Activated CD8-positive, alpha-beta T cell treated with anti-CD3 and anti-CD28 coated beads, Interleukin-2, amount 10 ng/mL, durations not matched to agents 7 days and 5 days (primary cell): ENCODE data around the gene EMILIN2. TPM values are rescaled to one million over a fixed set of nuclear protein-coding genes. Genes with fewer than 3 reads are reported as not detected.
"Not testable (repeated sequence)": the region's sequence is repeated elsewhere in the genome, so short reads cannot be mapped to it uniquely, and the experiment has no call there.

Source experiments
- ATAC-seq: fragments of 150-1000 bp; cut with Tn5 transposase; one replicate; pipeline ENCODE4 v1.10.0; 2021; ENCODE audit warnings: moderate library complexity
- CTCF ChIA-PET: fragments of 350-600 bp; sonication (Branson Sonifier 250); formaldehyde crosslinking; loops from one replicate; lab custom pipeline; 2021; ENCODE audit warnings: antibody characterized with exemption; lab: Charles Lee
- POLR2A ChIA-PET: fragments of 350-600 bp; sonication (Branson Sonifier 250); formaldehyde crosslinking; loops from one replicate; lab custom pipeline; 2021; ENCODE audit warnings: antibody characterized with exemption; lab: Charles Lee
- DNase-seq: peaks from one replicate; pipeline ENCODE4 v3.0.0-alpha.2; 2020
- H3K27ac Mint-ChIP-seq: one replicate; pipeline ENCODE4 v1.8.0; 2021; ENCODE audit warnings: mild to moderate bottlenecking, mixed read lengths
- H3K27me3 Mint-ChIP-seq: one replicate; pipeline ENCODE4 v1.8.0; 2021; ENCODE audit warnings: low read depth, mixed read lengths
- H3K36me3 Mint-ChIP-seq: one replicate; pipeline ENCODE4 v1.8.0; 2021; ENCODE audit warnings: low read depth, mixed read lengths
- H3K4me1 Mint-ChIP-seq: one replicate; pipeline ENCODE4 v1.8.0; 2021; ENCODE audit warnings: low read depth, mixed read lengths
- H3K4me3 Mint-ChIP-seq: one replicate; pipeline ENCODE4 v1.8.0; 2021; ENCODE audit warnings: mild to moderate bottlenecking, mixed read lengths
- H3K9me3 Mint-ChIP-seq: one replicate; pipeline ENCODE4 v1.8.0; 2022; ENCODE audit warnings: mixed read lengths; ENCODE audit not compliant: insufficient read depth
- total RNA-seq, 2 experiments: library from RNA; stranded (reverse); gene quantifications; one replicate each; pipeline ENCODE4 v1.2.3, GENCODE V29; 2021

The EMILIN2 gene
- total RNA-seq, 2 experiments from 2014 or later: 32.7 to 34.6 TPM

DNA sequence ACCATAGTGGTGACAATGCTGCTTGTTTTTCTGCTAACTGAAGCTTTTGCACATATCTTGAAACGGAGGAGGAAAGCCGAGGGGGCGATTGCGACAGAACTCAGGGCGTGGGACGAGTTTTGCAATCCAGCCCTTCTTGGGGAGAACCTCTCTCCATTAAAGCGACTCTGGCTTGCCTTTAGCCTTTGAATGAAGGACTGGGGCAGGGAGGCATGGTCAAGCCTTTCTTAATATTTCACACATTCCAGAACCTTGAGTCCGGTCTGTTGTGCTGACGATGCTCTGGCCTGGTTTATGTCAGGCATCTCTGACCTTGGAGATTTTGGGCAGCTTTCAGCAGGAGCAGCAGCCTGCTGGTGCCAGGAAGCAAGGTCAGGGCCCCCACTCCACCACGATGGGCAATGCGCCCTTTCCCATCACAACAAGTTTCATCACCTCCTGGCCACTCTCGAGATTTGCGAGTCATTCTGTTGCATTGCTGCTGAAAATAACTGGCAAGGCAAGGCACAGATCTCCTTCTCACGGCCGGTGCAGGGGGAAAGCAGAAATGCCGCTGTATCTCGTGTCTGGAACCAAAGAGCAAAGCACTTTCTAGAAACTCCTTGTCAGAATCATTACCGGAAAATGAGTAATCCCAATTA is 10.8 kb downstream of the EMILIN2 start:
- H3K4me3 Mint-ChIP-seq: no peak overlapping the region
- ChIA-PET CTCF (no interaction called here), POLR2A (no interaction called here)
- H3K27ac Mint-ChIP-seq: no peak overlapping the region
- H3K27me3 Mint-ChIP-seq: peaks cover 25% of the 10 kb centered on the region
- peaks cover 5% of the 10 kb centered on the region for H3K9me3 Mint-ChIP-seq
- DNase-seq (no peak), ATAC-seq (no peak)
- peaks cover 2% of the 10 kb centered on the region for H3K4me1 Mint-ChIP-seq
- H3K36me3 Mint-ChIP-seq: peaks cover 1% of the 10 kb centered on the region

- H3K4me1 Mint-ChIP-seq, POLR2A ChIA-PET, H3K36me3 Mint-ChIP-seq, H3K9me3 Mint-ChIP-seq, DNase-seq, ATAC-seq, H3K27ac Mint-ChIP-seq, CTCF ChIA-PET, H3K4me3 Mint-ChIP-seq: not testable (repeated sequence)
- peaks cover 35% of the 10 kb centered on the region for H3K27me3 Mint-ChIP-seq
These were observed 13.6 kb downstream of the EMILIN2 start for GRCh38 chr18:2860397-2860796.

GRCh38 chr18:2863997-2864396 is 17.2 kb downstream of the EMILIN2 start:
- CTCF ChIA-PET: not testable (repeated sequence)

DNA sequence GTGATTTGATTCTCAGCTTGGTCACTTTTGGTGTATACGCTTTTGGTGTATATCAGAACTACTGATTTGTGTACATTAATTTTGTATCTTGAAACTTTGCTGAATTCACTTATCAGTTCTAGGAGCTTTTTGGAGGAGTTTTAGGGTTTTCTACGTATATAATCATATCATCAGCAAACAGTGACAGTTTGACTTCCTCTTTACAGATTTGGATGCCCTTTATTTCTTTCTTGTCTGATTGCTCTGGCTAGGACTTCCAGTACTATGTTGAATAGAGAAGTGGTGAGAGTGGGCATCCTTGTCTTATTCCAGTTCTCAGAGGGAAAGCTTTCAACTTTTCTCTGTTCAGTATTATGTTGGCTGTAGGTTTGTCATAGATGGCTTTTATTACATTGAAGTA is 19.7 kb downstream of the EMILIN2 start:
- H3K4me1 Mint-ChIP-seq, ATAC-seq, POLR2A ChIA-PET, DNase-seq, H3K9me3 Mint-ChIP-seq, H3K4me3 Mint-ChIP-seq, H3K27ac Mint-ChIP-seq, CTCF ChIA-PET, H3K36me3 Mint-ChIP-seq: not testable (repeated sequence)
- peaks cover 24% of the 10 kb centered on the region for H3K27me3 Mint-ChIP-seq

More at GRCh38 chr18:2863997-2864396, 17.2 kb downstream of the EMILIN2 start:
- DNase-seq, H3K27ac Mint-ChIP-seq, H3K36me3 Mint-ChIP-seq, ATAC-seq, H3K4me3 Mint-ChIP-seq, H3K4me1 Mint-ChIP-seq, H3K9me3 Mint-ChIP-seq, POLR2A ChIA-PET: not testable (repeated sequence)
- peaks cover 28% of the 10 kb centered on the region for H3K27me3 Mint-ChIP-seq

- Mint-ChIP-seq H3K27ac (no peak overlapping the region), H3K9me3 (no peaks in the 10 kb centered on the region), H3K4me1 (no peaks in the 10 kb centered on the region), H3K27me3 (peaks cover 12% of the 10 kb centered on the region), H3K36me3 (peaks cover 5% of the 10 kb centered on the region), H3K4me3 (no peak overlapping the region)
- ChIA-PET POLR2A (no interaction called here), CTCF (no interaction called here)
- DNase-seq (no peak), ATAC-seq (no peak)
These were observed 22.4 kb downstream of the EMILIN2 start for GRCh38 chr18:2869207-2869606.

- H3K4me1 Mint-ChIP-seq: no peaks in the 10 kb centered on the region
- ATAC-seq: no peak
- H3K36me3 Mint-ChIP-seq: no peaks in the 10 kb centered on the region
- no peaks in the 10 kb centered on the region for H3K9me3 Mint-ChIP-seq
- peaks cover 4% of the 10 kb centered on the region for H3K27me3 Mint-ChIP-seq
- ChIA-PET POLR2A (no interaction called here), CTCF (no interaction called here)
- no peak overlapping the region for H3K4me3 Mint-ChIP-seq
- H3K27ac Mint-ChIP-seq: no peak overlapping the region
- DNase-seq: no peak
These were observed 24.4 kb downstream of the EMILIN2 start for GRCh38 chr18:2871111-2871720.

DNA sequence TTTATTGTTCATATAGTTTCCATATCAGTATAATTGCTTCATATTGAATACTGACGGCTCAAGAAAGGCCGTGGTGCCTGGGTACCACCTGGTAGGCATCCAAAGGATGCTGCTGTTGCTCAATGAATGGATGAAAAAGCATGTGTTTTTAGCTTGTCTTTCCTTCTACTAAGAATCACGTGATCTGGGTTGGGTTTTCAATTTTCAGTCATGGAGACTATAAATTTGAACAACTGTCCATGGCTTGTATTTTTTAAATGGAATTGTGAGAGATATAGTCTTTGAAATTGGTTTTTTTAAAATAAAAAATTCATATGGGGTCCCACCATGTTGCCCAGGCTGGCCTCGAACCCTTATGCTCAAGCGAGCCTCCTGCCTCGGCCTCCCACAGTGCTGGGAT is 25.3 kb downstream of the EMILIN2 start:
- ChIA-PET CTCF (interaction anchor here (1.0 kb wide), 1 partner anchor 12 kb away, joined by 3 read pairs; no protein-coding TSS in a partner anchor), POLR2A (no interaction called here)
- Mint-ChIP-seq H3K36me3 (no peaks in the 10 kb centered on the region), H3K9me3 (no peaks in the 10 kb centered on the region), H3K4me3 (no peak overlapping the region), H3K4me1 (no peaks in the 10 kb centered on the region), H3K27me3 (peaks cover 3% of the 10 kb centered on the region), H3K27ac (no peak overlapping the region)
- ATAC-seq (no peak), DNase-seq (no peak)

- Mint-ChIP-seq H3K4me1 (no peaks in the 10 kb centered on the region), H3K36me3 (no peaks in the 10 kb centered on the region), H3K27ac (no peak overlapping the region), H3K27me3 (peaks cover 2% of the 10 kb centered on the region), H3K4me3 (no peak overlapping the region), H3K9me3 (no peaks in the 10 kb centered on the region)
- ATAC-seq (no peak), DNase-seq (no peak)
- ChIA-PET CTCF (no interaction called here), POLR2A (no interaction called here)
These were observed 28.0 kb downstream of the EMILIN2 start for GRCh38 chr18:2874765-2875164.

GRCh38 chr18:2878656-2879330 is 32.0 kb downstream of the EMILIN2 start:
- CTCF ChIA-PET: no interaction called here
- Mint-ChIP-seq H3K27me3 (peaks cover 2% of the 10 kb centered on the region), H3K27ac (no peak overlapping the region), H3K4me1 (peaks cover 25% of the 10 kb centered on the region), H3K4me3 (no peak overlapping the region), H3K9me3 (no peaks in the 10 kb centered on the region), H3K36me3 (peaks cover 5% of the 10 kb centered on the region)
- POLR2A ChIA-PET: no interaction called here
- DNase-seq (no peak), ATAC-seq (no peak)

DNA sequence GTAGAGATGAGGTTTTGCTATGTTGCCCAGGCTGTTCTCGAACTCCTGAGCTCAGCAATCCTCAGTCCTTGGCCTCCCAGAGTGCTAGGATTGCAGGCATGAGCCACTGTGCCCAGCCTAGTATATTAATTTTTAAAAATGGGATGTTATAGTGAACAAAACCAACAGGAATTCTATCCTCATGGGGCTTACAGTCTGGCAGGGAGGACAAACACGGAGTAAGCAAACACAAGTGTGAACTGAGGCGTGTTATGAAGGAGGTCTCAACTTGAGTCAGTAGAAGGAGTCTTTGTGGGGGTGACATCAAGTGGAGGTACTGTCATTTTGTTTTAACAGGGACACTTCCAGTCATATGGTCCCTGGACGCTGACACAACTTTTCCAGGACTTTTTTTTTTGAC is 33.1 kb downstream of the EMILIN2 start:
- Mint-ChIP-seq H3K27ac (no peak overlapping the region), H3K9me3 (no peaks in the 10 kb centered on the region), H3K4me3 (no peak overlapping the region), H3K36me3 (peaks cover 5% of the 10 kb centered on the region), H3K4me1 (peaks cover 36% of the 10 kb centered on the region), H3K27me3 (peaks cover 2% of the 10 kb centered on the region)
- ChIA-PET POLR2A (no interaction called here), CTCF (no interaction called here)
- DNase-seq: no peak
- no peak for ATAC-seq

DNA sequence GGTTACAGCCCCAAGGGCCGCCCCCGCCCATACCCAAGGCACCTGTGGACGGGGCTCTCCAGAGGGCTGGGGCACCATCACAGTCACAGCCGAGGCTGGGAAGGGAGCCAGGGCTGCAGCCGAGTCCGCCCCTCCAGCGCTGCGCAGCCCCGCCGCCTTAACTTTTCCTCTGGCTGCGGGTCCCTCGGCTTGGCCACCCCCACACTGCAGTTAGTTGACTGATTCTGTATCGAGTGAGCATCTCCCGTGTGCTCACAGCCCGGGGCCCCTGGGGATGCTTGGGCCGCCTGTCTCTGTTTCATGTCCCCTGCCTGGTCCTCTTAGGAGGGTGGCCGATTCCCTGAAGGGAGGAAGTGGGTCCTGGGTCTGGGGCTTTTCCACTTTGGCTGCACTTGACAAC is 33.7 kb downstream of the EMILIN2 start:
- Mint-ChIP-seq H3K27me3 (peaks cover 2% of the 10 kb centered on the region), H3K27ac (no peak overlapping the region), H3K4me3 (no peak overlapping the region), H3K9me3 (no peaks in the 10 kb centered on the region), H3K4me1 (peaks cover 39% of the 10 kb centered on the region), H3K36me3 (peaks cover 5% of the 10 kb centered on the region)
- no peak for ATAC-seq
- ChIA-PET CTCF (no interaction called here), POLR2A (interaction anchor here (1.1 kb wide), 1 partner anchor 44 kb away, joined by 4 read pairs; no protein-coding TSS in a partner anchor)
- DNase-seq: no peak
